Vein endothelial cell (primary cell): ENCODE measurements around the gene KCNH8. TPM values are rescaled to one million over a fixed set of nuclear protein-coding genes. Genes with fewer than 3 reads are reported as not detected.

Experiments
- small RNA-seq: library from RNA; depleted of rRNA; stranded (forward); fragments of <200 nt; gene quantifications from one replicate; pipeline ENCODE3, GENCODE V24; 2012
- total RNA-seq: library from RNA; depleted of rRNA; stranded (reverse); fragments of >200 nt; gene quantifications from 2 replicates; pipeline ENCODE4 v1.2.3, GENCODE V29; 2012

KCNH8 gene
- under 0.01 TPM in 1 of 2 replicates, not detected in the other for total RNA-seq

GRCh38 chr3:19147905-19148767, at the start of gene KCNH8:
KCNH8 (plus strand) TSS chr3:19148510; CDS start chr3:19148720, 210 bp downstream.

Small RNAs within 50 kb of the gene (small RNA-seq; reads per million reads assigned to genes)
- not detected for gene MIR4791
